ENCODE measurements around the gene SFSWAP.

Gene SFSWAP

GRCh38 chr12:131720241-131720640 is 9.4 kb downstream of the SFSWAP start:
- TF ChIP-seq GABPA (IDR thresholded peaks at IDR 0.05; ENCODE audit: low read depth) (no peak), REST (IDR thresholded peaks at IDR 0.05; ENCODE audit: insufficient replicate concordance, low read depth) (no peak), CTCF (IDR thresholded peaks at IDR 0.05; ENCODE audit: insufficient read depth, low read length) (no peak), POLR2AphosphoS5 (IDR thresholded peaks at IDR 0.05; ENCODE audit: low read depth) (no peak), SPI1 (IDR thresholded peaks at IDR 0.05; ENCODE audit: borderline replicate concordance, low read depth) (no peak)
- DNase-seq (ENCODE audit: low read depth in 1 of 2, low spot score in 1 of 2): no peak
- Histone ChIP-seq H3K27ac (replicated peaks) (no peak overlapping the region), H3K4me3 (replicated peaks; ENCODE audit: insufficient read depth, low read length) (no peak overlapping the region), H3K27me3 (ENCODE audit: insufficient read depth, poor library complexity, severe bottlenecking) (no peaks in the 10 kb centered on the region)

- no peak for DNase-seq (ENCODE audit: low read depth in 1 of 2, low spot score in 1 of 2)
- Histone ChIP-seq H3K27ac (replicated peaks) (no peak overlapping the region), H3K4me3 (replicated peaks; ENCODE audit: insufficient read depth, low read length) (no peak overlapping the region), H3K27me3 (ENCODE audit: insufficient read depth, poor library complexity, severe bottlenecking) (no peaks in the 10 kb centered on the region)
- TF ChIP-seq GABPA (IDR thresholded peaks at IDR 0.05; ENCODE audit: low read depth): no peak
- TF ChIP-seq POLR2AphosphoS5 (IDR thresholded peaks at IDR 0.05; ENCODE audit: low read depth): no peak
- no peak for TF ChIP-seq SPI1 (IDR thresholded peaks at IDR 0.05; ENCODE audit: borderline replicate concordance, low read depth)
- no peak for TF ChIP-seq REST (IDR thresholded peaks at IDR 0.05; ENCODE audit: insufficient replicate concordance, low read depth)
- TF ChIP-seq CTCF (IDR thresholded peaks at IDR 0.05; ENCODE audit: insufficient read depth, low read length): no peak
These were observed 10.0 kb downstream of the SFSWAP start for GRCh38 chr12:131720921-131721320.

- Histone ChIP-seq H3K27ac (replicated peaks) (no peak overlapping the region), H3K4me3 (replicated peaks; ENCODE audit: insufficient read depth, low read length) (no peak overlapping the region), H3K27me3 (ENCODE audit: insufficient read depth, poor library complexity, severe bottlenecking) (no peaks in the 10 kb centered on the region)
- TF ChIP-seq GABPA (IDR thresholded peaks at IDR 0.05; ENCODE audit: low read depth) (no peak), CTCF (IDR thresholded peaks at IDR 0.05; ENCODE audit: insufficient read depth, low read length) (no peak), REST (IDR thresholded peaks at IDR 0.05; ENCODE audit: insufficient replicate concordance, low read depth) (no peak), SPI1 (IDR thresholded peaks at IDR 0.05; ENCODE audit: borderline replicate concordance, low read depth) (no peak), POLR2AphosphoS5 (IDR thresholded peaks at IDR 0.05; ENCODE audit: low read depth) (no peak)
- no peak for DNase-seq (ENCODE audit: low read depth in 1 of 2, low spot score in 1 of 2)
These were observed 10.7 kb downstream of the SFSWAP start for GRCh38 chr12:131721548-131721947.

All from HL-60 (cell line).